Activated CD8-positive, alpha-beta memory T cell treated with anti-CD3 and anti-CD28 coated beads, Interleukin-2, amount 50 U/mL, for 48 hours (primary cell): Measurements from ENCODE around the gene CD3D.

ENCODE experiments used
- DNase-seq: peaks from one replicate; pipeline ENCODE4 v3.0.0-alpha.2; 2020

The CD3D gene

DNA sequence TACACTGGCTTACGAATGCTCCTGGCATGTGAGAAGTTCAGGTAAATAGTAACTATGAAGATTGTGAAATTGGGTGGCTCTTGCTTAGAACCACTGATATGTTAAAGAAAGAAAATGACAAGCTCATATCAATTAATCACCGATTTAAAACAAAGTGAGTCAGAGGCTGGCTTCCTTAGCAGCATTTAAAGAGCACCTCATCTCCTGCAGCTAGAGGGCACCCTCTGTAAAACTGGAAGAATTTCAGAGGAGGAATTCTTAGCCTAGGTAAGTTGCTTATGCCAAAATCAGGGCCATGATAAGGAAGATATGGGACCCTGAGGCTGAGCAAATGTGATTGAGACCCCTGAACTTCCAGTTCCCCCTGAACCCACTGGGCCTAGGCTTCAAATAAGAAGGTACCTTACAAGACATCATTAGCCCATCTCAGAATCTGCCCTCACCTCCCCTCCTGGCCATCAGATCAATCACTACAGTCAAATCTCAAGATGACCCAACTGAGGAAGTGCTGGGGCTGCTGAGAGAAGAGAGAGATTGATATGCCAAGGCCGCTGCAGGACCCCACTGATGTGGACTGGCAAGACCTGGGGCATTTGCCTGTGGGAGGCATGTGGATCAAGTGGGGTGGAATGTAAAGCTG lies 46.6 kb downstream of the CD3D start:
- no peak for DNase-seq

DNA sequence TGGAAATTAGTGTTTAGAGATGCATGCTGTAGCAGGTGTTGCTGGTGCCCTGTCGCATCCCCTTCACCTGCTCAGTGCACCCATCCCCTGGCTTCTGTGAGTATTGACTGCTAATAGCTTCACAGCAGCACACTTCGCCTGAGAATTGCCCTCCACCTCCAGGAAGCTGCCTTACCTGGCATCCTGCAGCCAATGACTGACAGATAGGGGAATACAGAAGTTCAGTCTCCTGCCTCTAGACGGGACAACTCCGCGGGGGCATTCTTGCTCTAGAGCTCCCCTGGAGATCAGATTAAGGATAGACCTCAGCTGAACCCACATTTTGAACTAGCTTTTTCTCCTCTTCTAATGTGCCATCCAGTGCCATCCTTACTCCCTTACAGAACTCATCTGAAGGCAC lies 47.3 kb downstream of the CD3D start:
- no peak for DNase-seq

DNA sequence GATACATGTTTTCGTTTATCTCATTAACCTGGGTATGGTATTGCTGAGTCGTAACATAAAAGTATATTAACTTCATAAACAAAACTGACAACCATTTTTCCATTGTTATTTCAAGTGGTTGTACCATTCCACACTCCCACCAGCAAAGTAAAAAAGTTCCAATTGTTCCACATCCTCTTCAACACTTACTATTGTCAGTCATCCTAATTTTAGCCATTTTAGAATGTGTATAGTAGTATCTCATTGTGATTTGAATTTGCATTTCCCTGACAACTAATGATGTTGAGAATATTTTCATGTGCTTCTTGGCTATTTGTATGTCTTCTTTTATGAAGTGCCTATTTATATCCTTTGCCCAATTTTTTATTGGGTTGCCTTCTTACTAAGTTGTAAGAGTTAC lies 48.5 kb downstream of the CD3D start:
- no peak for DNase-seq

DNA sequence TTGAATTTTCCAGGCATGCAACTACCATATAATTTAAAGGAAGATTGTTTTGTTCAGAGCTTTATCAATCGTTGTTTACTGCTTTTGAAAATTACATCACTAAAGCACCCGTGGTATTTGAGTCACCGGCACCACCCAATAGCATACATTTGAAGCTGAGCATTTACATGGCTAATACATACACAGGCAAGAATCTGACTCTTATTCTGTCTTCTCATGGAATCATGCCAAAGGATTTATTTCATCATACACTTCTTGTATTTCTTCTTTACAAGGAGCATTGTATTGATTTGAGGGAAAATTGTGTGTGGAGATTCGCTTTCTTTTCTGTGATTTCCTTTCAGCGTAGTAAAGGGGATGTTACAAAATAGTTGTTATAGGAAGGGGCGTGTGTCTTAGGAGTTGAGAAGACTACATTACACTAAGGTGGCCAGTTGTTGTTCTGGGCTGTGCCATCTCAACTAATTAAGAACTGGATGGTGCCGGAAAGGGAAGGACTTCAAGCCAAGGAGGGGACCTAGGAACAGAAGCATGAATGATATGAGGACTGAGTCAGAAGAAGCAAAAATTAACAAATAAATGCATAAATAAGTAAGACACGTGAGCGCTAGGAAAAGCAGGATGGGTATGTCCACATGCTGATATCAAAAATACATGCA lies 50.9 kb downstream of the CD3D start:
- no peak for DNase-seq

DNA sequence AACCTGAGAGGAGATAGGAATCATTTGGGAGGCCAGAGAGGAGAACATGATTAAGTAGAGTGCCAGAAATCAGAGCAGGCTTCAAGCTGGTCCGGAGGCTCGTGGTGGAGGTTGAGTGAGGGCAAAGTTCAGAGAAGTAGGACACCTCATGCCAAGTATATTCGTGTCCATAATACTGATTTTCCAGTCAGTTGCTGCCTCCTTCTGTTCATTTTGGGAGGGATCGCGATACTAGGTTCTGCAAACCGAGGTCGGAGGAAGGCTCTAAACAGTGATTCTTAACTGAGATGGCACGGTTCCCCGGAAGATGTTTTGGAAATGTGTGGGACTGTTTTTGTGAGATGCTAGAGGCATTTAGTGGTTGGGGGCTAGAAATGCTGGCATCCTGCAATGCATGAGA lies 51.6 kb downstream of the CD3D start:
- DNase-seq: no peak

DNA sequence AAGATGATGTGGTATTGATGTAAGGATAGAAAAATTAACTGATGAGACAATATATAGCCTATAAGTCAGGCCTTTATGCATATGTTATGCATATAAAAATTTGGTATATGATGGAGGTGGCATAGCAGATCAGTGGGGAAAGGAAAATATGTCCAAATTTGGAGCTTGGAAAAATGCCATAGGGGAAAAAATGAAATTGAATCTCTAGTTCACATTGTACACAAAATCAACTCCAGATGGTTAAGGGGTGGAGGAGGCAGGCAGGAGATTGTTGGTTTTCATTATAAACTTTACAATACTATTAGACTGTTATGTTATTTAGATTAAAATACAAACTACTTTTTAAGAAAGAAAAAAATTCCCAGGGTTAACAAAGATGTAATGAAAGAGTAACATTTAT lies 53.1 kb downstream of the CD3D start:
- DNase-seq: no peak
